ENCODE data around the gene TRAF3IP1.
"Not testable (repeated sequence)": the region's sequence is repeated elsewhere in the genome, so short reads cannot be mapped to it uniquely, and the experiment has no call there.

Gene TRAF3IP1

GRCh38 chr2:238431456-238431855 is 111.1 kb downstream of the TRAF3IP1 start:
- DNase-seq, result no peak

- DNase-seq, result peak; percentile 18
Measured at GRCh38 chr2:238433300-238433915, 113.1 kb downstream of the TRAF3IP1 start.

GRCh38 chr2:238433941-238434845 is 113.9 kb downstream of the TRAF3IP1 start:
- no peak for DNase-seq

- no peak for DNase-seq
Measured at GRCh38 chr2:238434846-238435751, 114.8 kb downstream of the TRAF3IP1 start.

- DNase-seq, result no peak
Measured at GRCh38 chr2:238435752-238436096, 115.4 kb downstream of the TRAF3IP1 start.

GRCh38 chr2:238438856-238439849 is 118.8 kb downstream of the TRAF3IP1 start:
- no peak for DNase-seq

GRCh38 chr2:238439917-238440316 is 119.6 kb downstream of the TRAF3IP1 start:
- DNase-seq, result no peak

- no peak for DNase-seq
Measured at GRCh38 chr2:238440331-238440730, 120.0 kb downstream of the TRAF3IP1 start.

GRCh38 chr2:238440767-238441166 is 120.4 kb downstream of the TRAF3IP1 start:
- DNase-seq, result no peak

- DNase-seq, result no peak
Measured at GRCh38 chr2:238441262-238442114, 121.2 kb downstream of the TRAF3IP1 start.

GRCh38 chr2:238442257-238442656 is 121.9 kb downstream of the TRAF3IP1 start:
- not testable (repeated sequence) for DNase-seq

GRCh38 chr2:238444242-238444641 is 123.9 kb downstream of the TRAF3IP1 start:
- DNase-seq, result no peak

- no peak for DNase-seq
Measured at GRCh38 chr2:238445409-238446190, 125.3 kb downstream of the TRAF3IP1 start.

GRCh38 chr2:238446371-238446770 is 126.1 kb downstream of the TRAF3IP1 start:
- no peak for DNase-seq

- no peak for DNase-seq
Measured at GRCh38 chr2:238448031-238448955, 128.0 kb downstream of the TRAF3IP1 start.

- no peak for DNase-seq
Measured at GRCh38 chr2:238449241-238449640, 128.9 kb downstream of the TRAF3IP1 start.

GRCh38 chr2:238449909-238450417 is 129.6 kb downstream of the TRAF3IP1 start:
- peak; percentile 50 for DNase-seq

- DNase-seq, result no peak
Measured at GRCh38 chr2:238450440-238450861, 130.1 kb downstream of the TRAF3IP1 start.

All from hematopoietic multipotent progenitor cell treated with erythropoietin and hydrocortisone succinate and interleukin-3 and kit ligand, for 4 days (in vitro differentiated cells).